NT2/D1 (cell line): ENCODE measurements around the gene NCOA3.

Experiments
- SUZ12 ChIP-seq: IDR thresholded peaks from 2 replicates; pipeline ENCODE4 v1.6.1; 2011; ENCODE audit not compliant: insufficient read length, insufficient read depth; ENCODE audit errors: extremely low read depth
- YY1 ChIP-seq: IDR thresholded peaks from 2 replicates; pipeline ENCODE4 v1.6.1; 2011; ENCODE audit not compliant: insufficient read length, insufficient read depth
- ZNF274 ChIP-seq: IDR thresholded peaks from 2 replicates; pipeline ENCODE4 v1.6.1; 2011; ENCODE audit warnings: mild to moderate bottlenecking, low read depth, low read length

DNA sequence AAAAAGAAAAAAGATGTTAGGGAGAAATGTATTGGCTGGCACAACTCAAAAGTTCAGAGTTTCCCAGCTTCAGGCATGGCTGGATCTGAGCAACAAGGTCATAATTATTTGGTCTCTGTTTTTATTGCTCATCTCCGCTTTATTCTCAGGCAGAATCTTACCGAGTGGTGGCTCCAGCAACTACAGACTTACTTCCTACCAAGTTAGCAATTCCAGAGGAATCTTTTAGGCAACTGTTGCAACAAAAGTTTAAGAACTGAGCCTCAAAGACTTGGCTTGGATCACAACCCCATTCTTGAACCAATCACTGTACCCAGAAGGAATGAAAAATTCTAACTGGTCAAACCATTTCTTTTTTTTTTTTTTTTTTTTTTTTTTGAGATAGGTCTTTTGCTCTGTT is 35.5 kb upstream of the NCOA3 start:
- TF ChIP-seq ZNF274 (no peak), YY1 (no peak), SUZ12 (no peak)
